SK-N-MC (cell line): ENCODE data around the gene FAN1.

Source experiments
- EZH2 ChIP-seq: fragments of 200-600 bp; sonication (generic); IDR thresholded peaks from one replicate; pipeline ENCODE4 v1.6.1; 2017; ENCODE audit warnings: antibody characterized with exemption
- FOXP2 ChIP-seq: optimal IDR thresholded peaks from 2 replicates; pipeline ENCODE3; 2011; ENCODE audit warnings: mild to moderate bottlenecking, moderate library complexity; ENCODE audit not compliant: insufficient read depth; ENCODE audit errors: extremely low read length, control extremely low read depth
- POLR2AphosphoS5 ChIP-seq: IDR thresholded peaks from 2 replicates; pipeline ENCODE4 v1.6.1; 2012; ENCODE audit warnings: mild to moderate bottlenecking, low read depth, low read length, borderline replicate concordance

DNA sequence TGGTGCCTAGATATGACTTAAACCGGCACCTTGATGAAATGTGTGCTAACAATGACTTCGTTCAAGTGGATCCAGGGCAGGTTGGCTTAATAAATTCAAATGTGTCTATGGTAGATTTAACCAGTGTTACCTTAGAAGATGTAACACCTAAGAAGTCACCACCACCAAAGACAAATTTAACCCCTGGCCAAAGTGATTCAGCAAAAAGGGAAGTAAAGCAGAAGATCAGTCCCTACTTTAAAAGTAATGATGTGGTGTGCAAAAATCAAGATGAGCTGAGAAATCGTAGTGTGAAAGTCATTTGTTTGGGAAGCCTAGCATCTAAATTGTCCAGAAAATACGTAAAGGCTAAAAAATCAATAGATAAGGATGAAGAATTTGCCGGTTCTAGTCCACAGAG lies 1.1 kb downstream of the FAN1 start:
- TF ChIP-seq EZH2, result no peak
- TF ChIP-seq POLR2AphosphoS5, result no peak
- TF ChIP-seq FOXP2, result no peak
